GM03348 (cell line): ENCODE measurements around the gene PARD6B.
"Not testable (repeated sequence)": the region's sequence is repeated elsewhere in the genome, so short reads cannot be mapped to it uniquely, and the experiment has no call there.

Experiments used
- DNase-seq: peaks from one replicate; pipeline ENCODE4 v3.0.0; 2012; ENCODE audit warnings: low spot score

PARD6B gene

GRCh38 chr20:50731055-50731929 is at the start of gene PARD6B:
PARD6B (plus strand) TSS chr20:50731580; CDS start chr20:50731787, 207 bp downstream.
- peak; percentile 97 for DNase-seq

- no peak for DNase-seq
Observed at GRCh38 chr20:50682065-50682464, 49.3 kb upstream of the PARD6B start.

GRCh38 chr20:50682947-50683530 is 48.3 kb upstream of the PARD6B start:
- no peak for DNase-seq

- DNase-seq: no peak
Observed at GRCh38 chr20:50683570-50683969, 47.8 kb upstream of the PARD6B start.

GRCh38 chr20:50686821-50687220 is 44.6 kb upstream of the PARD6B start:
- DNase-seq: no peak

- DNase-seq: no peak
Observed at GRCh38 chr20:50688256-50688975, 43.0 kb upstream of the PARD6B start.

GRCh38 chr20:50689864-50690649 is 41.3 kb upstream of the PARD6B start:
- peak; percentile 41 for DNase-seq

GRCh38 chr20:50690650-50691572 is 40.5 kb upstream of the PARD6B start, which contains the start of gene RIPOR3:
RIPOR3 (minus strand) TSS chr20:50691542; CDS start chr20:50691128, 414 bp downstream.
- peak; percentile 64 for DNase-seq

GRCh38 chr20:50691573-50692551 is 39.5 kb upstream of the PARD6B start:
- peak; percentile 62 for DNase-seq

- DNase-seq: no peak
Observed at GRCh38 chr20:50692552-50692933, 38.8 kb upstream of the PARD6B start.

- DNase-seq: no peak
Observed at GRCh38 chr20:50693001-50693400, 38.4 kb upstream of the PARD6B start.

GRCh38 chr20:50694379-50695134 is 36.8 kb upstream of the PARD6B start:
- peak; percentile 54 for DNase-seq

- DNase-seq: peak; percentile 45
Observed at GRCh38 chr20:50695135-50695872, 36.1 kb upstream of the PARD6B start.

GRCh38 chr20:50698255-50698654 is 33.1 kb upstream of the PARD6B start:
- DNase-seq: not testable (repeated sequence)

GRCh38 chr20:50699688-50700087 is 31.7 kb upstream of the PARD6B start:
- DNase-seq: no peak

GRCh38 chr20:50701041-50701963 is 30.1 kb upstream of the PARD6B start:
- DNase-seq: no peak
